Measurements from ENCODE around the gene CCN2. TPM values are rescaled to one million over a fixed set of nuclear protein-coding genes. Genes with fewer than 3 reads are reported as not detected.
"Not testable (repeated sequence)": the region's sequence is repeated elsewhere in the genome, so short reads cannot be mapped to it uniquely, and the experiment has no call there.

CCN2 gene
- polyA plus RNA-seq, 1 of the 3 experiments (the other 2 are of a cell fraction), result 709 TPM

- WGBS (ENCODE audit: low lambda C conversion rate), result 62% methylated on average over 2 of the region's 2 CpGs
- POLR2A ChIA-PET, result not testable (repeated sequence)
Observed at GRCh38 chr6:131916091-131916796, 34.9 kb downstream of the CCN2 start.

GRCh38 chr6:131914967-131915751, 36.0 kb downstream of the CCN2 start:
- Histone ChIP-seq H3K27me3 (ENCODE audit: insufficient read depth) (peaks cover 30% of the 10 kb centered on the region), H3K79me2 (ENCODE audit: insufficient read depth) (no peaks in the 10 kb centered on the region), H3K36me3 (replicated peaks in 1 of 2; ENCODE audit: control insufficient read depth in 1 of 2, insufficient read depth in 2 of 2, low read length in 1 of 2) (no peaks in the 10 kb centered on the region), H3K9me2 (no peaks in the 10 kb centered on the region), H3K9ac (no peak overlapping the region), H3K4me2 (no peak overlapping the region), H4K20me1 (ENCODE audit: insufficient read depth) (no peaks in the 10 kb centered on the region), H2AFZ (ENCODE audit: low read depth) (no peak overlapping the region), H3K27ac (ENCODE audit: low read depth in 2 of 2, low read length in 1 of 2) (no peak overlapping the region), H3F3A (replicated peaks; ENCODE audit: insufficient read depth) (peaks cover 2% of the 10 kb centered on the region), H3K4me1 (ENCODE audit: control insufficient read depth in 1 of 2, insufficient read depth in 2 of 2, low read depth in 1 of 2, low read length in 1 of 2) (no peaks in the 10 kb centered on the region), H3K4me3 (ENCODE audit: low read depth in 2 of 2, low read length in 1 of 2) (no peak overlapping the region; a peak in 1 of 4 replicates), H3K9me3 (no peaks in the 10 kb centered on the region)
- CTCF ChIA-PET, result interaction anchor here (0.6 to 2.9 kb wide), 37 partner anchors 10 to 419 kb away, joined by 3 to 30 read pairs (median 4); no protein-coding TSS in a partner anchor
- POLR2A ChIA-PET, result no interaction called here
- 21% methylated on average over 10 of the region's 10 CpGs for WGBS (ENCODE audit: low lambda C conversion rate)
- DNase-seq, result peak; percentile 33
- TF ChIP-seq IRF3 (IDR thresholded peaks at IDR 0.05; ENCODE audit: low read depth, low read length) (no peak), CTCF (IDR thresholded peaks at IDR 0.05) (peak; percentile 94), POLR2AphosphoS5 (IDR thresholded peaks at IDR 0.05; ENCODE audit: low read depth, low read length) (no peak), REST (IDR thresholded peaks at IDR 0.05; ENCODE audit: low read depth, low read length) (no peak), GATA2 (CRISPR knock-in tag; IDR thresholded peaks at IDR 0.05) (no peak), MAX (IDR thresholded peaks at IDR 0.05; ENCODE audit: low read depth) (no peak), ZBTB33 (IDR thresholded peaks at IDR 0.05; ENCODE audit: borderline replicate concordance, low read depth) (no peak), MXI1 (IDR thresholded peaks at IDR 0.05; ENCODE audit: low read depth, low read length) (no peak), FOSL2 (IDR thresholded peaks at IDR 0.05; ENCODE audit: borderline replicate concordance, low read depth) (no peak), RAD21 (IDR thresholded peaks at IDR 0.05; ENCODE audit: low read length) (peak; percentile 80), PBX3 (IDR thresholded peaks at IDR 0.05) (no peak), SMC3 (IDR thresholded peaks at IDR 0.05; ENCODE audit: low read depth, low read length) (peak; percentile 72), CHD2 (IDR thresholded peaks at IDR 0.05; ENCODE audit: low read length, partially characterized antibody) (no peak), FOXJ3 (CRISPR knock-in tag; IDR thresholded peaks at IDR 0.05) (no peak)

More at GRCh38 chr6:131916091-131916796, 34.9 kb downstream of the CCN2 start:
- not testable (repeated sequence) for H3K4me2 ChIP-seq; H3K4me3 ChIP-seq (ENCODE audit: low read depth in 2 of 2, low read length in 1 of 2); H4K20me1 ChIP-seq (ENCODE audit: insufficient read depth); H3K4me1 ChIP-seq (ENCODE audit: control insufficient read depth in 1 of 2, insufficient read depth in 2 of 2, low read depth in 1 of 2, low read length in 1 of 2); H3K9me2 ChIP-seq; H3K9me3 ChIP-seq; H3K36me3 ChIP-seq (replicated peaks in 1 of 2; ENCODE audit: control insufficient read depth in 1 of 2, insufficient read depth in 2 of 2, low read length in 1 of 2); H3K9ac ChIP-seq; H2AFZ ChIP-seq (ENCODE audit: low read depth); H3K79me2 ChIP-seq (ENCODE audit: insufficient read depth); DNase-seq; H3K27ac ChIP-seq (ENCODE audit: low read depth in 2 of 2, low read length in 1 of 2); H3F3A ChIP-seq (replicated peaks; ENCODE audit: insufficient read depth)
- CTCF ChIA-PET, result interaction anchor here (1.0 to 2.9 kb wide), 9 partner anchors 9 to 364 kb away, joined by 3 to 30 read pairs (median 4); no protein-coding TSS in a partner anchor
- peaks cover 25% of the 10 kb centered on the region for H3K27me3 ChIP-seq (ENCODE audit: insufficient read depth)

Measured in SK-N-SH (cell line).